HG03342 (cell line): ENCODE results near the gene ARHGAP28.

ENCODE experiments used
- ATAC-seq: cut with Tn5 transposase; IDR thresholded peaks from one replicate; pipeline ENCODE4 v1.9.1; 2021; ENCODE audit warnings: mild to moderate bottlenecking, moderate library complexity; ENCODE audit not compliant: unreplicated experiment

ARHGAP28 gene

GRCh38 chr18:6859676-6860422, 130.3 kb downstream of the ARHGAP28 start:
- no peak for ATAC-seq

- ATAC-seq: no peak
These were observed 131.4 kb downstream of the ARHGAP28 start for GRCh38 chr18:6860804-6861448.

- no peak for ATAC-seq
These were observed 135.7 kb downstream of the ARHGAP28 start for GRCh38 chr18:6865251-6865650.

- ATAC-seq: no peak
These were observed 137.1 kb downstream of the ARHGAP28 start for GRCh38 chr18:6866552-6867085.

GRCh38 chr18:6868033-6868432, 138.5 kb downstream of the ARHGAP28 start:
- ATAC-seq: no peak

GRCh38 chr18:6871566-6871965, 142.1 kb downstream of the ARHGAP28 start:
- ATAC-seq: no peak

- no peak for ATAC-seq
These were observed 143.7 kb downstream of the ARHGAP28 start for GRCh38 chr18:6873040-6873751.

- ATAC-seq: no peak
These were observed 144.8 kb downstream of the ARHGAP28 start for GRCh38 chr18:6874315-6874714.

GRCh38 chr18:6875749-6876148, 146.2 kb downstream of the ARHGAP28 start:
- ATAC-seq: no peak

- no peak for ATAC-seq
These were observed 147.1 kb downstream of the ARHGAP28 start for GRCh38 chr18:6876641-6877041.

GRCh38 chr18:6877288-6877687, 147.8 kb downstream of the ARHGAP28 start:
- ATAC-seq: no peak

GRCh38 chr18:6878556-6879297, 149.2 kb downstream of the ARHGAP28 start:
- no peak for ATAC-seq

- no peak for ATAC-seq
These were observed 150.1 kb downstream of the ARHGAP28 start for GRCh38 chr18:6879508-6880195.

GRCh38 chr18:6881034-6881820, 151.7 kb downstream of the ARHGAP28 start:
- ATAC-seq: no peak

- no peak for ATAC-seq
These were observed 152.9 kb downstream of the ARHGAP28 start for GRCh38 chr18:6882401-6882800.

- ATAC-seq: no peak
These were observed 155.5 kb downstream of the ARHGAP28 start for GRCh38 chr18:6885006-6885481.

- ATAC-seq: no peak
These were observed 156.7 kb downstream of the ARHGAP28 start for GRCh38 chr18:6885992-6886796.

GRCh38 chr18:6886797-6887330, 157.3 kb downstream of the ARHGAP28 start:
- no peak for ATAC-seq
